ENCODE measurements around the gene PARD3B.

The PARD3B gene

GRCh38 chr2:204544961-204545860 lies at the start of gene PARD3B:
PARD3B (plus strand) TSS chr2:204545475; CDS start chr2:204546000, 525 bp downstream.
- DNase-seq (ENCODE audit: extremely low spot score, insufficient read length, low read depth): no peak
- no peak for FAIRE-seq

GRCh38 chr2:204496779-204497178 lies 48.5 kb upstream of the PARD3B start:
- FAIRE-seq (no peak), DNase-seq (ENCODE audit: extremely low spot score, insufficient read length, low read depth) (no peak)

- FAIRE-seq: no peak
- DNase-seq (ENCODE audit: extremely low spot score, insufficient read length, low read depth): no peak
These were observed 47.4 kb upstream of the PARD3B start for GRCh38 chr2:204497855-204498254.

- FAIRE-seq (no peak), DNase-seq (ENCODE audit: extremely low spot score, insufficient read length, low read depth) (no peak)
These were observed 47.0 kb upstream of the PARD3B start for GRCh38 chr2:204498291-204498690.

GRCh38 chr2:204503869-204504268 lies 41.4 kb upstream of the PARD3B start:
- DNase-seq (ENCODE audit: extremely low spot score, insufficient read length, low read depth): no peak
- FAIRE-seq: no peak

GRCh38 chr2:204504594-204504993 lies 40.7 kb upstream of the PARD3B start:
- FAIRE-seq: no peak

GRCh38 chr2:204505488-204505887 lies 39.8 kb upstream of the PARD3B start:
- FAIRE-seq (no peak), DNase-seq (ENCODE audit: extremely low spot score, insufficient read length, low read depth) (no peak)

More at GRCh38 chr2:204504594-204504993, 40.7 kb upstream of the PARD3B start:
- no peak for DNase-seq (ENCODE audit: extremely low spot score, insufficient read length, low read depth)

- FAIRE-seq (no peak), DNase-seq (ENCODE audit: extremely low spot score, insufficient read length, low read depth) (no peak)
These were observed 39.3 kb upstream of the PARD3B start for GRCh38 chr2:204505946-204506345.

GRCh38 chr2:204507636-204508035 lies 37.6 kb upstream of the PARD3B start:
- DNase-seq (ENCODE audit: extremely low spot score, insufficient read length, low read depth) (no peak), FAIRE-seq (no peak)

GRCh38 chr2:204510709-204511420 lies 34.4 kb upstream of the PARD3B start:
- FAIRE-seq: no peak

GRCh38 chr2:204514439-204514838 lies 30.8 kb upstream of the PARD3B start:
- no peak for DNase-seq (ENCODE audit: extremely low spot score, insufficient read length, low read depth)
- FAIRE-seq: no peak

More at GRCh38 chr2:204510709-204511420, 34.4 kb upstream of the PARD3B start:
- DNase-seq (ENCODE audit: extremely low spot score, insufficient read length, low read depth): no peak

GRCh38 chr2:204515416-204515815 lies 29.9 kb upstream of the PARD3B start:
- no peak for FAIRE-seq
- no peak for DNase-seq (ENCODE audit: extremely low spot score, insufficient read length, low read depth)

- DNase-seq (ENCODE audit: extremely low spot score, insufficient read length, low read depth) (no peak), FAIRE-seq (no peak)
These were observed 28.1 kb upstream of the PARD3B start for GRCh38 chr2:204517154-204517553.

GRCh38 chr2:204529795-204530463 lies 15.3 kb upstream of the PARD3B start:
- FAIRE-seq (no peak), DNase-seq (ENCODE audit: extremely low spot score, insufficient read length, low read depth) (no peak)

- FAIRE-seq (no peak), DNase-seq (ENCODE audit: extremely low spot score, insufficient read length, low read depth) (no peak)
These were observed 14.8 kb upstream of the PARD3B start for GRCh38 chr2:204530464-204530805.

GRCh38 chr2:204533629-204534370 lies 11.5 kb upstream of the PARD3B start:
- FAIRE-seq (no peak), DNase-seq (ENCODE audit: extremely low spot score, insufficient read length, low read depth) (no peak)

- DNase-seq (ENCODE audit: extremely low spot score, insufficient read length, low read depth): no peak
- no peak for FAIRE-seq
These were observed 9.9 kb upstream of the PARD3B start for GRCh38 chr2:204535356-204535755.

GRCh38 chr2:204535764-204536163 lies 9.5 kb upstream of the PARD3B start:
- DNase-seq (ENCODE audit: extremely low spot score, insufficient read length, low read depth): no peak
- no peak for FAIRE-seq

GRCh38 chr2:204538182-204539018 lies 6.9 kb upstream of the PARD3B start:
- FAIRE-seq: no peak
- DNase-seq (ENCODE audit: extremely low spot score, insufficient read length, low read depth): no peak

Measured in GM18507 (cell line).